ENCODE results near the gene GARRE1. TPM values are rescaled to one million over a fixed set of nuclear protein-coding genes. Genes with fewer than 3 reads are reported as not detected.

The GARRE1 gene
- total RNA-seq, 1 experiment from 2014 or later: 23.3 TPM

GRCh38 chr19:34209726-34210125, 44.6 kb upstream of the GARRE1 start:
- H3K9me3 ChIP-seq (ENCODE audit: insufficient read depth, low read depth): no peaks in the 10 kb centered on the region
- H3K36me3 ChIP-seq (ENCODE audit: low read depth): peaks cover 27% of the 10 kb centered on the region; the same call in 1 of the 2 replicates
- no peaks in the 10 kb centered on the region for H3K27me3 ChIP-seq (ENCODE audit: insufficient read depth, low read depth)
- no peak overlapping the region for H3K27ac ChIP-seq
- TF ChIP-seq, protein P1, sequence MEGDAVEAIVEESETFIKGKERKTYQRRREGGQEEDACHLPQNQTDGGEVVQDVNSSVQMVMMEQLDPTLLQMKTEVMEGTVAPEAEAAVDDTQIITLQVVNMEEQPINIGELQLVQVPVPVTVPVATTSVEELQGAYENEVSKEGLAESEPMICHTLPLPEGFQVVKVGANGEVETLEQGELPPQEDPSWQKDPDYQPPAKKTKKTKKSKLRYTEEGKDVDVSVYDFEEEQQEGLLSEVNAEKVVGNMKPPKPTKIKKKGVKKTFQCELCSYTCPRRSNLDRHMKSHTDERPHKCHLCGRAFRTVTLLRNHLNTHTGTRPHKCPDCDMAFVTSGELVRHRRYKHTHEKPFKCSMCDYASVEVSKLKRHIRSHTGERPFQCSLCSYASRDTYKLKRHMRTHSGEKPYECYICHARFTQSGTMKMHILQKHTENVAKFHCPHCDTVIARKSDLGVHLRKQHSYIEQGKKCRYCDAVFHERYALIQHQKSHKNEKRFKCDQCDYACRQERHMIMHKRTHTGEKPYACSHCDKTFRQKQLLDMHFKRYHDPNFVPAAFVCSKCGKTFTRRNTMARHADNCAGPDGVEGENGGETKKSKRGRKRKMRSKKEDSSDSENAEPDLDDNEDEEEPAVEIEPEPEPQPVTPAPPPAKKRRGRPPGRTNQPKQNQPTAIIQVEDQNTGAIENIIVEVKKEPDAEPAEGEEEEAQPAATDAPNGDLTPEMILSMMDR (conservative IDR thresholded peaks at IDR 0.05): no peak
- no peak for TF ChIP-seq EZH2 (IDR thresholded peaks at IDR 0.05; ENCODE audit: low read depth)
- H3K4me1 ChIP-seq (replicated peaks; ENCODE audit: insufficient read depth): no peaks in the 10 kb centered on the region
- no peak for DNase-seq
- POLR2A ChIA-PET (ENCODE audit: unreplicated experiment): interaction anchor here (0.5 kb wide), 1 partner anchor 789 kb away, joined by 3 read pairs; no protein-coding TSS in a partner anchor
- CTCF ChIA-PET: no interaction called here
- intact Hi-C loops (cut with micrococcal nuclease; ENCODE audit: unreplicated experiment): no loop called here
- peaks cover 54% of the 10 kb centered on the region for H4K20me1 ChIP-seq (ENCODE audit: insufficient read depth)
- H3K4me3 ChIP-seq: no peak overlapping the region
- no peaks in the 10 kb centered on the region for H3K9me2 ChIP-seq (ENCODE audit: insufficient read depth)
- no peak overlapping the region for H3K4me2 ChIP-seq
- BruUV-seq (replicated peaks): no TSS peak
- H3F3A ChIP-seq (ENCODE audit: insufficient read depth, low read depth): peaks cover 11% of the 10 kb centered on the region
- H2AFZ ChIP-seq: no peak overlapping the region
- no peaks in the 10 kb centered on the region for H3K79me2 ChIP-seq (ENCODE audit: low read depth)

GRCh38 chr19:34213283-34213682, 41.1 kb upstream of the GARRE1 start:
- peaks cover 27% of the 10 kb centered on the region; the same call in 1 of the 2 replicates for H3K36me3 ChIP-seq (ENCODE audit: low read depth)
- peaks cover 73% of the 10 kb centered on the region for H4K20me1 ChIP-seq (ENCODE audit: insufficient read depth)
- no peaks in the 10 kb centered on the region for H3K9me2 ChIP-seq (ENCODE audit: insufficient read depth)
- intact Hi-C loops (cut with micrococcal nuclease; ENCODE audit: unreplicated experiment): no loop called here
- ChIA-PET POLR2A (ENCODE audit: unreplicated experiment) (no interaction called here), CTCF (interaction anchor here (0.8 kb wide), 1 partner anchor 20 kb away, joined by 3 read pairs; no protein-coding TSS in a partner anchor)
- H3F3A ChIP-seq (ENCODE audit: insufficient read depth, low read depth): peaks cover 24% of the 10 kb centered on the region
- no peaks in the 10 kb centered on the region for H3K27me3 ChIP-seq (ENCODE audit: insufficient read depth, low read depth)
- no peak overlapping the region for H3K27ac ChIP-seq
- H2AFZ ChIP-seq: no peak overlapping the region
- H3K4me2 ChIP-seq: no peak overlapping the region
- no peak overlapping the region for H3K4me3 ChIP-seq
- no peak for TF ChIP-seq EZH2 (IDR thresholded peaks at IDR 0.05; ENCODE audit: low read depth)
- TF ChIP-seq, protein P1 (conservative IDR thresholded peaks at IDR 0.05): no peak
- BruUV-seq (replicated peaks): no TSS peak
- H3K4me1 ChIP-seq (replicated peaks; ENCODE audit: insufficient read depth): peaks cover 5% of the 10 kb centered on the region; the same call in 1 of the 2 replicates
- DNase-seq: no peak
- H3K9me3 ChIP-seq (ENCODE audit: insufficient read depth, low read depth): no peaks in the 10 kb centered on the region
- no peaks in the 10 kb centered on the region for H3K79me2 ChIP-seq (ENCODE audit: low read depth)

DNA sequence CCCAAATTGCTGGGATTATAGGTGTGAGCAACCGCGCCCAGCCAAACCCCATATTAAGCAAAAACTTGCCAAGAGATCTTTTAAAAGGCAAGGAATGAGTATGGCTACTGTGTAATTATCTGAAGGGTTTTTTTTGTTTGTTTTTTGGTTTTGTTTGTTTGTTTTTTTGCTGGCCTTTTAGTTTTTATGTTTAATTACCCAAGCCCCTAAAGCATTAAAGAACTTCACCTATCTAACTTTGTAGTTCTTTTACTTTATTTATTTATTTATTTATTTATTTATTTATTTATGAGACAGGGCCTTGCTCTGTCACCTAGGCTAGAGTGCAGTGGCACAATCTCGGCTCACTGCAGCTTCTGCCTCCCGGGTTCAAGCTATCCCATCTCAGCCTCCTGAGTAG, 40.3 kb upstream of the GARRE1 start:
- intact Hi-C loops (cut with micrococcal nuclease; ENCODE audit: unreplicated experiment): no loop called here
- CTCF ChIA-PET: interaction anchor here (0.8 kb wide), 1 partner anchor 20 kb away, joined by 3 read pairs; no protein-coding TSS in a partner anchor

More for the DNA sequence above, 40.3 kb upstream of the GARRE1 start:
- no peaks in the 10 kb centered on the region for H3K79me2 ChIP-seq (ENCODE audit: low read depth)
- H3K9me3 ChIP-seq (ENCODE audit: insufficient read depth, low read depth): no peaks in the 10 kb centered on the region
- H3K27me3 ChIP-seq (ENCODE audit: insufficient read depth, low read depth): no peaks in the 10 kb centered on the region
- peaks cover 72% of the 10 kb centered on the region for H4K20me1 ChIP-seq (ENCODE audit: insufficient read depth)
- peaks cover 24% of the 10 kb centered on the region; the same call in 1 of the 2 replicates for H3K36me3 ChIP-seq (ENCODE audit: low read depth)
- POLR2A ChIA-PET (ENCODE audit: unreplicated experiment): no interaction called here
- TF ChIP-seq EZH2 (IDR thresholded peaks at IDR 0.05; ENCODE audit: low read depth): no peak
- TF ChIP-seq, protein P1 (conservative IDR thresholded peaks at IDR 0.05): no peak
- H3K27ac ChIP-seq: no peak overlapping the region
- H3K4me2 ChIP-seq: no peak overlapping the region
- peaks cover 11% of the 10 kb centered on the region for H3K4me1 ChIP-seq (replicated peaks; ENCODE audit: insufficient read depth)
- no peak overlapping the region for H2AFZ ChIP-seq
- no peak for DNase-seq
- BruUV-seq (replicated peaks): no TSS peak
- peaks cover 27% of the 10 kb centered on the region for H3F3A ChIP-seq (ENCODE audit: insufficient read depth, low read depth)
- no peaks in the 10 kb centered on the region for H3K9me2 ChIP-seq (ENCODE audit: insufficient read depth)
- no peak overlapping the region for H3K4me3 ChIP-seq
